Uterus (tissue), 2 donors: Measurements from ENCODE around the gene SPATA2.

Source experiments
- POLR2A ChIP-seq, 2 donors: fragments of 450-650 bp; IDR thresholded peaks; one replicate each; pipeline ENCODE4 v1.6.1; 2016; ENCODE audit warnings: antibody characterized with exemption in 2 of 2, mild to moderate bottlenecking in 1 of 2, moderate library complexity in 1 of 2
- TF ChIP-seq, protein P1 (sequence below), 4 experiments: fragments of 200-600 bp in 2 of 4; fragments of 450-650 bp in 2 of 4; sonication (generic) in 2 of 4; IDR thresholded peaks; one replicate each; pipeline ENCODE4 v1.5.1; 2016 to 2019; ENCODE audit warnings: antibody characterized with exemption in 4 of 4, mild to moderate bottlenecking in 2 of 4, moderate library complexity in 1 of 4

- TF ChIP-seq, protein P1, sequence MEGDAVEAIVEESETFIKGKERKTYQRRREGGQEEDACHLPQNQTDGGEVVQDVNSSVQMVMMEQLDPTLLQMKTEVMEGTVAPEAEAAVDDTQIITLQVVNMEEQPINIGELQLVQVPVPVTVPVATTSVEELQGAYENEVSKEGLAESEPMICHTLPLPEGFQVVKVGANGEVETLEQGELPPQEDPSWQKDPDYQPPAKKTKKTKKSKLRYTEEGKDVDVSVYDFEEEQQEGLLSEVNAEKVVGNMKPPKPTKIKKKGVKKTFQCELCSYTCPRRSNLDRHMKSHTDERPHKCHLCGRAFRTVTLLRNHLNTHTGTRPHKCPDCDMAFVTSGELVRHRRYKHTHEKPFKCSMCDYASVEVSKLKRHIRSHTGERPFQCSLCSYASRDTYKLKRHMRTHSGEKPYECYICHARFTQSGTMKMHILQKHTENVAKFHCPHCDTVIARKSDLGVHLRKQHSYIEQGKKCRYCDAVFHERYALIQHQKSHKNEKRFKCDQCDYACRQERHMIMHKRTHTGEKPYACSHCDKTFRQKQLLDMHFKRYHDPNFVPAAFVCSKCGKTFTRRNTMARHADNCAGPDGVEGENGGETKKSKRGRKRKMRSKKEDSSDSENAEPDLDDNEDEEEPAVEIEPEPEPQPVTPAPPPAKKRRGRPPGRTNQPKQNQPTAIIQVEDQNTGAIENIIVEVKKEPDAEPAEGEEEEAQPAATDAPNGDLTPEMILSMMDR (IDR thresholded peaks at IDR 0.05): no peak
- no peak for TF ChIP-seq POLR2A (IDR thresholded peaks at IDR 0.05)
These were observed 3.7 kb upstream of the SPATA2 start for GRCh38 chr20:49919009-49919408.
